OCI-LY3 (cell line): ENCODE results near the gene CACNA1B.

Source experiments
- CTCF ChIP-seq: fragments of 200-600, 300-600 bp; sonication (generic); IDR thresholded peaks from 2 replicates; pipeline ENCODE4 v1.5.1; 2014; ENCODE audit warnings: antibody characterized with exemption, low read length, low read depth
- EZH2phosphoT487 ChIP-seq: fragments of 200-600 bp; shearing (Covaris generic); IDR thresholded peaks from 2 replicates; pipeline ENCODE4 v1.6.1; 2018; ENCODE audit warnings: antibody characterized with exemption, mixed run types, low read depth

- TF ChIP-seq CTCF, result no peak
- TF ChIP-seq EZH2phosphoT487, result no peak
Measured at GRCh38 chr9:138085568-138085967, 208.0 kb downstream of the CACNA1B start.
